ENCODE results near the gene HERPUD1. TPM values are rescaled to one million over a fixed set of nuclear protein-coding genes. Genes with fewer than 3 reads are reported as not detected.

The HERPUD1 gene
- total RNA-seq, 1 donor from 2014 or later = 251 TPM

- Mint-ChIP-seq H3K36me3 (ENCODE audit: unreplicated experiment) (no peaks in the 10 kb centered on the region), H3K9me3 (ENCODE audit: unreplicated experiment) (no peaks in the 10 kb centered on the region), H3K4me1 (ENCODE audit: unreplicated experiment) (peaks cover 7% of the 10 kb centered on the region), H3K4me3 (ENCODE audit: unreplicated experiment) (no peak overlapping the region), H3K27me3 (ENCODE audit: unreplicated experiment) (no peaks in the 10 kb centered on the region), H3K27ac (ENCODE audit: unreplicated experiment) (no peak overlapping the region)
- DNase-seq (ENCODE audit: extremely low spot score, unreplicated experiment) = no peak
- TF ChIP-seq, protein P1, sequence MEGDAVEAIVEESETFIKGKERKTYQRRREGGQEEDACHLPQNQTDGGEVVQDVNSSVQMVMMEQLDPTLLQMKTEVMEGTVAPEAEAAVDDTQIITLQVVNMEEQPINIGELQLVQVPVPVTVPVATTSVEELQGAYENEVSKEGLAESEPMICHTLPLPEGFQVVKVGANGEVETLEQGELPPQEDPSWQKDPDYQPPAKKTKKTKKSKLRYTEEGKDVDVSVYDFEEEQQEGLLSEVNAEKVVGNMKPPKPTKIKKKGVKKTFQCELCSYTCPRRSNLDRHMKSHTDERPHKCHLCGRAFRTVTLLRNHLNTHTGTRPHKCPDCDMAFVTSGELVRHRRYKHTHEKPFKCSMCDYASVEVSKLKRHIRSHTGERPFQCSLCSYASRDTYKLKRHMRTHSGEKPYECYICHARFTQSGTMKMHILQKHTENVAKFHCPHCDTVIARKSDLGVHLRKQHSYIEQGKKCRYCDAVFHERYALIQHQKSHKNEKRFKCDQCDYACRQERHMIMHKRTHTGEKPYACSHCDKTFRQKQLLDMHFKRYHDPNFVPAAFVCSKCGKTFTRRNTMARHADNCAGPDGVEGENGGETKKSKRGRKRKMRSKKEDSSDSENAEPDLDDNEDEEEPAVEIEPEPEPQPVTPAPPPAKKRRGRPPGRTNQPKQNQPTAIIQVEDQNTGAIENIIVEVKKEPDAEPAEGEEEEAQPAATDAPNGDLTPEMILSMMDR (IDR thresholded peaks at IDR 0.05) = no peak
Observed at GRCh38 chr16:56977216-56977615, 45.3 kb downstream of the HERPUD1 start.

DNA sequence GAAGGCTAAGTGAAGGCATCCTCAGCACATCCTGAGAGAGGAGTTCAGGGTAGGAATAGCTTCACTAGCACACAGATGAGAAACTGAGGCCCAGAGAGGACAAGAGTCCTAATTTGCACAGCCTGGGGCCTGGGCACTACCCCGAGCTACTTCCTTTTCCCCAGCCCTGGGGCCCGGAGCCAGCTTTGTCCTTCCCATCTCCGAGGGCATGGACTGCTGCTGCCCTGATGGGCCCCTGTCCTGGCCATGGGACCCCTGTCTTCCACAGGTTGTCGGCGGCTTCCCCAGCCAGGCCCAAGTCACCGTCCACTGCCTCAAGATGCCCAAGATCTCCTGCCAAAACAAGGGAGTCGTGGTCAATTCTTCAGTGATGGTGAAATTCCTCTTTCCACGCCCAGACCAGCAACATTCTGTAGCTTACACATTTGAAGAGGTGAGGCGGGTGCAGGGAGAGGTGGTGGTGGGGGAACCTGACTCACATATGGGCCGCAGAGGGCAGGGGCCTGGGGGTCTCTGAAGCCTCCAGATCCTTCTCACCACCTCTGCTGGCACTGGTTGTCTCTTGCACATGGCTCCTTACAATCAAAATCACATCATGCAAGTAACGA, 46.0 kb downstream of the HERPUD1 start:
- no peak for DNase-seq (ENCODE audit: extremely low spot score, unreplicated experiment)
- Mint-ChIP-seq H3K36me3 (ENCODE audit: unreplicated experiment) (no peaks in the 10 kb centered on the region), H3K27me3 (ENCODE audit: unreplicated experiment) (no peaks in the 10 kb centered on the region), H3K4me1 (ENCODE audit: unreplicated experiment) (peaks cover 3% of the 10 kb centered on the region), H3K27ac (ENCODE audit: unreplicated experiment) (no peak overlapping the region), H3K4me3 (ENCODE audit: unreplicated experiment) (no peak overlapping the region), H3K9me3 (ENCODE audit: unreplicated experiment) (no peaks in the 10 kb centered on the region)
- TF ChIP-seq, protein P1 (IDR thresholded peaks at IDR 0.05) = no peak

GRCh38 chr16:56980201-56980535, 48.2 kb downstream of the HERPUD1 start:
- no peak for DNase-seq (ENCODE audit: extremely low spot score, unreplicated experiment)
- H3K36me3 Mint-ChIP-seq (ENCODE audit: unreplicated experiment) = no peaks in the 10 kb centered on the region
- H3K9me3 Mint-ChIP-seq (ENCODE audit: unreplicated experiment) = no peaks in the 10 kb centered on the region
- no peaks in the 10 kb centered on the region for H3K27me3 Mint-ChIP-seq (ENCODE audit: unreplicated experiment)
- H3K4me1 Mint-ChIP-seq (ENCODE audit: unreplicated experiment) = peaks cover 7% of the 10 kb centered on the region
- TF ChIP-seq, protein P1 (IDR thresholded peaks at IDR 0.05) = no peak
- H3K4me3 Mint-ChIP-seq (ENCODE audit: unreplicated experiment) = no peak overlapping the region
- no peak overlapping the region for H3K27ac Mint-ChIP-seq (ENCODE audit: unreplicated experiment)

- Mint-ChIP-seq H3K4me3 (ENCODE audit: unreplicated experiment) (no peak overlapping the region), H3K27ac (ENCODE audit: unreplicated experiment) (no peak overlapping the region), H3K36me3 (ENCODE audit: unreplicated experiment) (no peaks in the 10 kb centered on the region), H3K4me1 (ENCODE audit: unreplicated experiment) (peaks cover 16% of the 10 kb centered on the region), H3K27me3 (ENCODE audit: unreplicated experiment) (no peaks in the 10 kb centered on the region), H3K9me3 (ENCODE audit: unreplicated experiment) (no peaks in the 10 kb centered on the region)
- TF ChIP-seq, protein P1 (IDR thresholded peaks at IDR 0.05) = no peak
- no peak for DNase-seq (ENCODE audit: extremely low spot score, unreplicated experiment)
Observed at GRCh38 chr16:56980792-56981724, 49.1 kb downstream of the HERPUD1 start.

DNA sequence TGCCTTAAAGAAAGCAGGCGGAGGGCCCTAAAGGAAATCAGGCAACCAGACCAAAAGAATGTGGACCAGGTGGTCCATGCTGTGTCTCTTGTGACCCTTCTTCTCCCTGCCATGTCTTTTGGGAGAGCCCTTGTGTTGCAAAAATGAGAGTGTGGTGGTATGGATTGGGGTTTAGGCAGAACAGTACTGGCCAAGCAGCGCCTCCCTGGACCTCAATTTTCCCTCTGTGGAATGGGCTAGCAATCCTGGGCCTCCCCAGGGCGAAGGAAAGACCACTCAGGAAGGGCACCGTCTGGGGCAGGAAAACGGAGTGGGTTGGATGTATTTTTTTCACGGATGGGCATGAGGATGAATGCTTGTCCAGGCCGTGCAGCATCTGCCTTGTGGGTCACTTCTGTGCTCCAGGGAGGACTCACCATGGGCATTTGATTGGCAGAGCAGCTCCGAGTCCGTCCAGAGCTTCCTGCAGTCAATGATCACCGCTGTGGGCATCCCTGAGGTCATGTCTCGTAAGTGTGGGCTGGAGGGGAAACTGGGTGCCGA, 49.9 kb downstream of the HERPUD1 start:
- no peak overlapping the region for H3K4me3 Mint-ChIP-seq (ENCODE audit: unreplicated experiment)
- peaks cover 16% of the 10 kb centered on the region for H3K4me1 Mint-ChIP-seq (ENCODE audit: unreplicated experiment)
- H3K9me3 Mint-ChIP-seq (ENCODE audit: unreplicated experiment) = no peaks in the 10 kb centered on the region
- H3K36me3 Mint-ChIP-seq (ENCODE audit: unreplicated experiment) = no peaks in the 10 kb centered on the region
- no peak overlapping the region for H3K27ac Mint-ChIP-seq (ENCODE audit: unreplicated experiment)
- TF ChIP-seq, protein P1 (IDR thresholded peaks at IDR 0.05) = no peak
- no peaks in the 10 kb centered on the region for H3K27me3 Mint-ChIP-seq (ENCODE audit: unreplicated experiment)
- DNase-seq (ENCODE audit: extremely low spot score, unreplicated experiment) = no peak

Data from osteocyte (in vitro differentiated cells).